ENCODE measurements around the gene DNAJC11.

The DNAJC11 gene

GRCh38 chr1:6588128-6588892, 113.3 kb downstream of the DNAJC11 start:
- no peak for TF ChIP-seq EZH2 (IDR thresholded peaks at IDR 0.05; ENCODE audit: borderline replicate concordance, low read depth, low read length, severe bottlenecking)
- TF ChIP-seq, protein P1, sequence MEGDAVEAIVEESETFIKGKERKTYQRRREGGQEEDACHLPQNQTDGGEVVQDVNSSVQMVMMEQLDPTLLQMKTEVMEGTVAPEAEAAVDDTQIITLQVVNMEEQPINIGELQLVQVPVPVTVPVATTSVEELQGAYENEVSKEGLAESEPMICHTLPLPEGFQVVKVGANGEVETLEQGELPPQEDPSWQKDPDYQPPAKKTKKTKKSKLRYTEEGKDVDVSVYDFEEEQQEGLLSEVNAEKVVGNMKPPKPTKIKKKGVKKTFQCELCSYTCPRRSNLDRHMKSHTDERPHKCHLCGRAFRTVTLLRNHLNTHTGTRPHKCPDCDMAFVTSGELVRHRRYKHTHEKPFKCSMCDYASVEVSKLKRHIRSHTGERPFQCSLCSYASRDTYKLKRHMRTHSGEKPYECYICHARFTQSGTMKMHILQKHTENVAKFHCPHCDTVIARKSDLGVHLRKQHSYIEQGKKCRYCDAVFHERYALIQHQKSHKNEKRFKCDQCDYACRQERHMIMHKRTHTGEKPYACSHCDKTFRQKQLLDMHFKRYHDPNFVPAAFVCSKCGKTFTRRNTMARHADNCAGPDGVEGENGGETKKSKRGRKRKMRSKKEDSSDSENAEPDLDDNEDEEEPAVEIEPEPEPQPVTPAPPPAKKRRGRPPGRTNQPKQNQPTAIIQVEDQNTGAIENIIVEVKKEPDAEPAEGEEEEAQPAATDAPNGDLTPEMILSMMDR (IDR thresholded peaks at IDR 0.05; ENCODE audit: borderline replicate concordance, extremely low read depth, low read length, poor library complexity, severe bottlenecking) = no peak
- H3K27ac ChIP-seq (ENCODE audit: low read length) = no peak overlapping the region
- no peaks in the 10 kb centered on the region for H3K4me1 ChIP-seq (ENCODE audit: insufficient read depth, low read length)

DNA sequence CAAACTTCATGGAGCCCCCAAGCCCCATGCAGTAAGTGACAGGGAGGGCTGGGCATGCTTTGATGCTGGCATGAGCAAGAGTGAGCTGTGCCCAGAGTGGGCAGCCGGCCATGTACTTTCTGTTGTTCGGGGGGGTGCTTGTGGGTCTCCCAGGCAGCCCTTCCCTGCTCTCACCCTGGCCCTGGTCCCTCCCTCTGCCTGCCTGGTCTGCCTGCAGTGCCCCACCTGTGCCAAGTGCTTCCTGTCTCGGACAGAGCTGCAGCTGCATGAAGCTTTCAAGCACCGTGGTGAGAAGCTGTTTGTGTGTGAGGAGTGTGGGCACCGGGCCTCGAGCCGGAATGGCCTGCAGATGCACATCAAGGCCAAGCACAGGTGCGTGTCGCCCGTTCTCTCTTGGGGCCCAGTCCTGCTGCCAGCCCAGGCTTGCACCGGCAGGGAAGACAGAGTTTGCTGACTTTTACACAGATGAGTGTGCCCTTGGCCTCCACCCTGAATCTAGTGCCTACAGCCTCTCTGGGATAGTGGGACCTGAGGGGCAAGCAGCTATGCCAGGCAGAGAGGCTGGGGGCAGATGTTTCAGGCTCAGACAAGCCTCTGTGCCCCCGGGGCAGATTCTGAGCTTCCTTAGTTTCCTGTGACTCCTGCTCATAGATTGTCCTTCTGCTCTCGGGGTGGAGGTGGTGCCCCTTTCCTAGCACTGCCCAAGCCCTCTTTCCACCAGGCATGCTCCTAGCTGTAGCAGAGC, 114.2 kb downstream of the DNAJC11 start:
- H3K79me2 ChIP-seq (ENCODE audit: insufficient read depth, low read length) = peaks cover under 1% of the 10 kb centered on the region; the same call in 1 of the 2 replicates
- no peak for TF ChIP-seq EZH2 (IDR thresholded peaks at IDR 0.05; ENCODE audit: borderline replicate concordance, low read depth, low read length, severe bottlenecking)
- H3K36me3 ChIP-seq (ENCODE audit: insufficient read depth, low read length) = peaks cover 61% of the 10 kb centered on the region
- H2AFZ ChIP-seq (ENCODE audit: low read depth, low read length) = no peak overlapping the region
- H4K20me1 ChIP-seq (ENCODE audit: insufficient read depth, low read length) = peaks cover 64% of the 10 kb centered on the region
- peaks cover under 1% of the 10 kb centered on the region for H3K4me1 ChIP-seq (ENCODE audit: insufficient read depth, low read length)
- DNase-seq (no peak), ATAC-seq (ENCODE audit: insufficient read depth, low read depth) (peak; percentile 22; the same call in 1 of the 3 replicates)
- H3K9me3 ChIP-seq (ENCODE audit: insufficient read depth, low read length, severe bottlenecking) = no peaks in the 10 kb centered on the region
- H3K27ac ChIP-seq (ENCODE audit: low read length) = peak overlapping the region; percentile 44; the same call in 1 of the 2 replicates
- 0 out of 2 replicates have a peak overlapping the region, but pooled peaks have one; percentile 12 for H3K9ac ChIP-seq (ENCODE audit: low read depth, low read length)
- no peak overlapping the region for H3K4me3 ChIP-seq (ENCODE audit: low read depth in 1 of 2, low read length in 2 of 2)
- H3K27me3 ChIP-seq (ENCODE audit: insufficient read depth, low read length, poor library complexity) = no peaks in the 10 kb centered on the region
- H3K4me2 ChIP-seq (ENCODE audit: insufficient read depth, low read length) = no peak overlapping the region

More at GRCh38 chr1:6588128-6588892, 113.3 kb downstream of the DNAJC11 start:
- ATAC-seq (ENCODE audit: insufficient read depth, low read depth) (no peak), DNase-seq (no peak)
- Histone ChIP-seq H3K36me3 (ENCODE audit: insufficient read depth, low read length) (peaks cover 67% of the 10 kb centered on the region), H3K27me3 (ENCODE audit: insufficient read depth, low read length, poor library complexity) (no peaks in the 10 kb centered on the region), H3K79me2 (ENCODE audit: insufficient read depth, low read length) (no peaks in the 10 kb centered on the region), H3K9me3 (ENCODE audit: insufficient read depth, low read length, severe bottlenecking) (no peaks in the 10 kb centered on the region), H4K20me1 (ENCODE audit: insufficient read depth, low read length) (peaks cover 70% of the 10 kb centered on the region), H3K9ac (ENCODE audit: low read depth, low read length) (no peak overlapping the region), H3K4me2 (ENCODE audit: insufficient read depth, low read length) (no peak overlapping the region), H2AFZ (ENCODE audit: low read depth, low read length) (no peak overlapping the region), H3K4me3 (ENCODE audit: low read depth in 1 of 2, low read length in 2 of 2) (no peak overlapping the region)

- Histone ChIP-seq H3K27ac (ENCODE audit: low read length) (no peak overlapping the region), H3K9me3 (ENCODE audit: insufficient read depth, low read length, severe bottlenecking) (no peaks in the 10 kb centered on the region), H4K20me1 (ENCODE audit: insufficient read depth, low read length) (peaks cover 55% of the 10 kb centered on the region), H3K79me2 (ENCODE audit: insufficient read depth, low read length) (peaks cover 11% of the 10 kb centered on the region), H3K4me1 (ENCODE audit: insufficient read depth, low read length) (peaks cover 11% of the 10 kb centered on the region), H3K4me2 (ENCODE audit: insufficient read depth, low read length) (no peak overlapping the region), H3K9ac (ENCODE audit: low read depth, low read length) (no peak overlapping the region), H2AFZ (ENCODE audit: low read depth, low read length) (no peak overlapping the region), H3K4me3 (ENCODE audit: low read depth in 1 of 2, low read length in 2 of 2) (no peak overlapping the region), H3K36me3 (ENCODE audit: insufficient read depth, low read length) (peaks cover 58% of the 10 kb centered on the region), H3K27me3 (ENCODE audit: insufficient read depth, low read length, poor library complexity) (no peaks in the 10 kb centered on the region)
- no peak for DNase-seq
- ATAC-seq (ENCODE audit: insufficient read depth, low read depth) = no peak
- TF ChIP-seq EZH2 (IDR thresholded peaks at IDR 0.05; ENCODE audit: borderline replicate concordance, low read depth, low read length, severe bottlenecking) = no peak
- TF ChIP-seq, protein P1 (IDR thresholded peaks at IDR 0.05; ENCODE audit: borderline replicate concordance, extremely low read depth, low read length, poor library complexity, severe bottlenecking) = no peak
Measured at GRCh38 chr1:6586404-6586816, 115.2 kb downstream of the DNAJC11 start.

DNA sequence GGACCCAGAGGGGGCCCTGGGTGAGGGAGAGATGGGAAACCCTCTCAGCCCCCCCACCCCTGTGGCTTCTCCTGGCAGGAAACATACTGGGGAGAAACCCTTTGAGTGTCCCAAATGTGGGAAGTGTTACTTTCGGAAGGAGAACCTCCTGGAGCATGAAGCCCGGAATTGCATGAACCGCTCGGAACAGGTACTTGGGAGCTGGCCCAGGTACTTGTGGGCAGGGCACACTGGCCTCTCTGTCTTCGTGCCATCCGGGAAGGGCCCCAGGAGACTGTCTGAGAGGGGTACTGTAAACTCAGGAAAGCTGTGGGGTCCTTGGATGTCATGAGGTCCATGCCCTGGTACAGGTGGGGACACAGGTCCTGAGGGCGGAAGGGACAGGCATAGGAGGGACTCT, 115.8 kb downstream of the DNAJC11 start:
- Histone ChIP-seq H4K20me1 (ENCODE audit: insufficient read depth, low read length) (peaks cover 55% of the 10 kb centered on the region), H3K79me2 (ENCODE audit: insufficient read depth, low read length) (peaks cover 16% of the 10 kb centered on the region), H3K4me2 (ENCODE audit: insufficient read depth, low read length) (no peak overlapping the region), H3K4me1 (ENCODE audit: insufficient read depth, low read length) (peaks cover 17% of the 10 kb centered on the region), H2AFZ (ENCODE audit: low read depth, low read length) (no peak overlapping the region), H3K4me3 (ENCODE audit: low read depth in 1 of 2, low read length in 2 of 2) (no peak overlapping the region), H3K9me3 (ENCODE audit: insufficient read depth, low read length, severe bottlenecking) (no peaks in the 10 kb centered on the region), H3K9ac (ENCODE audit: low read depth, low read length) (no peak overlapping the region), H3K27ac (ENCODE audit: low read length) (no peak overlapping the region), H3K27me3 (ENCODE audit: insufficient read depth, low read length, poor library complexity) (no peaks in the 10 kb centered on the region), H3K36me3 (ENCODE audit: insufficient read depth, low read length) (peaks cover 52% of the 10 kb centered on the region)
- DNase-seq (no peak), ATAC-seq (ENCODE audit: insufficient read depth, low read depth) (no peak)
- TF ChIP-seq, protein P1 (IDR thresholded peaks at IDR 0.05; ENCODE audit: borderline replicate concordance, extremely low read depth, low read length, poor library complexity, severe bottlenecking) = no peak
- no peak for TF ChIP-seq EZH2 (IDR thresholded peaks at IDR 0.05; ENCODE audit: borderline replicate concordance, low read depth, low read length, severe bottlenecking)
